RPMI8226 (cell line): ENCODE measurements around the gene ENO3.

ENCODE experiments used
- DNase-seq: peaks from one replicate; pipeline ENCODE4 v3.0.0-alpha.2; 2015

The ENO3 gene

GRCh38 chr17:4978726-4979125 is 27.8 kb downstream of the ENO3 start:
- DNase-seq, result no peak

GRCh38 chr17:4980644-4981216 is 29.8 kb downstream of the ENO3 start:
- DNase-seq, result peak; percentile 52

GRCh38 chr17:4982305-4982704 is 31.4 kb downstream of the ENO3 start:
- DNase-seq, result no peak

- DNase-seq, result no peak
Measured at GRCh38 chr17:4986403-4986802, 35.5 kb downstream of the ENO3 start.

- peak; percentile 82 for DNase-seq
Measured at GRCh38 chr17:4986951-4987766, 36.2 kb downstream of the ENO3 start, which contains the start of gene CAMTA2. Gene CAMTA2, minus strand, starts transcription at chr17:4987675. Its CDS starts 1,453 bp downstream, at chr17:4986222.

- no peak for DNase-seq
Measured at GRCh38 chr17:4987767-4988567, 37.0 kb downstream of the ENO3 start.

GRCh38 chr17:4994081-4994595 is 43.2 kb downstream of the ENO3 start:
- no peak for DNase-seq

GRCh38 chr17:4997302-4998026 is 46.5 kb downstream of the ENO3 start, which contains the start of the genes INCA1 and KIF1C:
Gene INCA1, minus strand, starts transcription at chr17:4997522. Its CDS starts 3,085 bp downstream, at chr17:4994437.
Gene KIF1C, plus strand, starts transcription at chr17:4997950. Its CDS starts 2,297 bp downstream, at chr17:5000247.
- peak; percentile 92 for DNase-seq

- peak; percentile 26 for DNase-seq
Measured at GRCh38 chr17:4998027-4998731, 47.3 kb downstream of the ENO3 start.

- no peak for DNase-seq
Measured at GRCh38 chr17:4998732-4999429, 48.0 kb downstream of the ENO3 start.

GRCh38 chr17:4999430-5000093 is 48.6 kb downstream of the ENO3 start:
- no peak for DNase-seq

GRCh38 chr17:5000237-5000639 is 49.3 kb downstream of the ENO3 start:
- DNase-seq, result no peak

- no peak for DNase-seq
Measured at GRCh38 chr17:5002121-5002788, 51.3 kb downstream of the ENO3 start.

- no peak for DNase-seq
Measured at GRCh38 chr17:5003214-5003867, 52.4 kb downstream of the ENO3 start.
